Smooth muscle cell (in vitro differentiated cells): ENCODE measurements around the gene CRYBG3. TPM values are rescaled to one million over a fixed set of nuclear protein-coding genes. Genes with fewer than 3 reads are reported as not detected.
"Not testable (repeated sequence)": the region's sequence is repeated elsewhere in the genome, so short reads cannot be mapped to it uniquely, and the experiment has no call there.

Experiments
- DNase-seq: peaks from one replicate; lab custom pipeline; 2025; ENCODE audit not compliant: unreplicated experiment; lab: John Stamatoyannopoulos, UW
- H2AFZ ChIP-seq: fragments of 200-600 bp; sonication (generic); 2 replicates; pipeline ENCODE4 v1.6.0; 2016; ENCODE audit warnings: antibody characterized with exemption, low read depth, mild to moderate bottlenecking
- H3F3A ChIP-seq: fragments of 200-600 bp; sonication (generic); 2 replicates; pipeline ENCODE4 v1.6.0; 2017; ENCODE audit warnings: antibody characterized with exemption, low read depth
- H3K27ac ChIP-seq: fragments of 200-600 bp; sonication (generic); 2 replicates; pipeline ENCODE4 v1.5.1; 2016; ENCODE audit warnings: low read depth, mild to moderate bottlenecking
- H3K27me3 ChIP-seq: fragments of 200-600 bp; sonication (generic); 2 replicates; pipeline ENCODE4 v1.6.1; 2016; ENCODE audit warnings: low read depth, mild to moderate bottlenecking
- H3K36me3 ChIP-seq: fragments of 200-600 bp; sonication (generic); 2 replicates; pipeline ENCODE4 v1.5.1; 2016; ENCODE audit warnings: low read depth
- H3K4me1 ChIP-seq: fragments of 200-600 bp; sonication (generic); 2 replicates; pipeline ENCODE4 v1.5.1; 2016; ENCODE audit warnings: low read depth
- H3K4me2 ChIP-seq: fragments of 200-600 bp; sonication (generic); 2 replicates; pipeline ENCODE4 v1.6.0; 2016; ENCODE audit warnings: mild to moderate bottlenecking
- H3K4me3 ChIP-seq: fragments of 200-600 bp; sonication (generic); 2 replicates; pipeline ENCODE4 v1.5.1; 2016; ENCODE audit warnings: mild to moderate bottlenecking
- H3K79me2 ChIP-seq: fragments of 200-600 bp; sonication (generic); 2 replicates; pipeline ENCODE4 v1.6.0; 2016; ENCODE audit warnings: low read depth, mild to moderate bottlenecking
- H3K9ac ChIP-seq: fragments of 200-600 bp; sonication (generic); 2 replicates; pipeline ENCODE4 v1.6.0; 2016; ENCODE audit warnings: low read depth
- H3K9me3 ChIP-seq: fragments of 200-600 bp; sonication (generic); replicated peaks from 2 replicates; pipeline ENCODE4 v1.5.1; 2016; ENCODE audit warnings: low read depth
- H4K20me1 ChIP-seq: fragments of 200-600 bp; sonication (generic); 2 replicates; pipeline ENCODE4 v1.6.0; 2016; ENCODE audit warnings: low read depth
- CTCF ChIP-seq: fragments of 200-600 bp; sonication (generic); IDR thresholded peaks from 2 replicates; pipeline ENCODE4 v1.5.1; 2017; ENCODE audit warnings: borderline replicate concordance, mild to moderate bottlenecking, antibody characterized with exemption; ENCODE audit not compliant: insufficient read depth, poor library complexity, severe bottlenecking
- WGBS: methylation state at CpG from one replicate; pipeline ENCODE4 v1.1.7; 2016; ENCODE audit warnings: low lambda C conversion rate; 5-methylcytosine and 5-hydroxymethylcytosine counted together
- polyA plus RNA-seq: library from polyadenylated mRNA; unstranded; fragments of >200 nt; fragmentation: Nextera tagmentation; extraction: Ambion mirVana; gene quantifications from 2 replicates; pipeline ENCODE4 v1.2.1, GENCODE V29; 2016
- total RNA-seq: library from RNA; depleted of rRNA; stranded (reverse); fragments of >200 nt; gene quantifications from 2 replicates; pipeline ENCODE4 v1.2.3, GENCODE V29; 2014

The CRYBG3 gene
- total and polyA plus RNA-seq, 2 experiments from 2014 or later: 1.5 to 17.0 TPM

- Histone ChIP-seq H2AFZ (no peak overlapping the region), H3K4me1 (no peaks in the 10 kb centered on the region), H3F3A (no peaks in the 10 kb centered on the region), H3K4me2 (no peak overlapping the region), H3K79me2 (no peaks in the 10 kb centered on the region), H3K4me3 (no peak overlapping the region), H3K27me3 (no peaks in the 10 kb centered on the region), H4K20me1 (no peaks in the 10 kb centered on the region), H3K9me3 (no peaks in the 10 kb centered on the region), H3K9ac (no peak overlapping the region), H3K36me3 (no peaks in the 10 kb centered on the region), H3K27ac (no peak overlapping the region)
- no peak for TF ChIP-seq CTCF
- DNase-seq: no peak
Measured at GRCh38 chr3:97899331-97899730, 77.5 kb downstream of the CRYBG3 start.

GRCh38 chr3:97901313-97902248, 79.8 kb downstream of the CRYBG3 start:
- Histone ChIP-seq H3K27ac (no peak overlapping the region), H3K79me2 (no peaks in the 10 kb centered on the region), H3F3A (no peaks in the 10 kb centered on the region), H3K9me3 (no peaks in the 10 kb centered on the region), H3K9ac (no peak overlapping the region), H3K4me1 (no peaks in the 10 kb centered on the region), H2AFZ (no peak overlapping the region), H3K36me3 (no peaks in the 10 kb centered on the region), H4K20me1 (no peaks in the 10 kb centered on the region), H3K4me2 (no peak overlapping the region), H3K27me3 (no peaks in the 10 kb centered on the region), H3K4me3 (no peak overlapping the region)
- no peak for TF ChIP-seq CTCF
- WGBS: 84% methylated on average over 4 of the region's 4 CpGs
- no peak for DNase-seq

GRCh38 chr3:97909830-97910229, 88.0 kb downstream of the CRYBG3 start:
- 78% methylated on average over 1 of the region's 3 CpGs for WGBS
- H4K20me1 ChIP-seq, H3K9ac ChIP-seq, H3K4me1 ChIP-seq, H3K4me2 ChIP-seq, H3K36me3 ChIP-seq, DNase-seq, H3F3A ChIP-seq, H3K27ac ChIP-seq, H2AFZ ChIP-seq, H3K9me3 ChIP-seq, H3K4me3 ChIP-seq, H3K79me2 ChIP-seq, H3K27me3 ChIP-seq: not testable (repeated sequence)

- not testable (repeated sequence) for H3K4me3 ChIP-seq, DNase-seq
- WGBS: 71% methylated on average over 23 of the region's 24 CpGs
Measured at GRCh38 chr3:97910236-97910831, 88.5 kb downstream of the CRYBG3 start.

More at GRCh38 chr3:97910236-97910831, 88.5 kb downstream of the CRYBG3 start:
- H3K79me2 ChIP-seq, H3K9ac ChIP-seq, H3K36me3 ChIP-seq, H3K9me3 ChIP-seq, H4K20me1 ChIP-seq, H3K27me3 ChIP-seq, H3K4me1 ChIP-seq, H2AFZ ChIP-seq, H3F3A ChIP-seq, H3K27ac ChIP-seq: not testable (repeated sequence)
- peak overlapping the region; percentile 12 for H3K4me2 ChIP-seq
